ENCODE data around the gene BRMS1L. TPM values are rescaled to one million over a fixed set of nuclear protein-coding genes. Genes with fewer than 3 reads are reported as not detected.

Gene BRMS1L
- total and polyA plus RNA-seq, 2 of the 13 experiments (the other 11 are each of a cell fraction or from before 2014, with no cell fraction given), result 21.1 to 23.8 TPM

DNA sequence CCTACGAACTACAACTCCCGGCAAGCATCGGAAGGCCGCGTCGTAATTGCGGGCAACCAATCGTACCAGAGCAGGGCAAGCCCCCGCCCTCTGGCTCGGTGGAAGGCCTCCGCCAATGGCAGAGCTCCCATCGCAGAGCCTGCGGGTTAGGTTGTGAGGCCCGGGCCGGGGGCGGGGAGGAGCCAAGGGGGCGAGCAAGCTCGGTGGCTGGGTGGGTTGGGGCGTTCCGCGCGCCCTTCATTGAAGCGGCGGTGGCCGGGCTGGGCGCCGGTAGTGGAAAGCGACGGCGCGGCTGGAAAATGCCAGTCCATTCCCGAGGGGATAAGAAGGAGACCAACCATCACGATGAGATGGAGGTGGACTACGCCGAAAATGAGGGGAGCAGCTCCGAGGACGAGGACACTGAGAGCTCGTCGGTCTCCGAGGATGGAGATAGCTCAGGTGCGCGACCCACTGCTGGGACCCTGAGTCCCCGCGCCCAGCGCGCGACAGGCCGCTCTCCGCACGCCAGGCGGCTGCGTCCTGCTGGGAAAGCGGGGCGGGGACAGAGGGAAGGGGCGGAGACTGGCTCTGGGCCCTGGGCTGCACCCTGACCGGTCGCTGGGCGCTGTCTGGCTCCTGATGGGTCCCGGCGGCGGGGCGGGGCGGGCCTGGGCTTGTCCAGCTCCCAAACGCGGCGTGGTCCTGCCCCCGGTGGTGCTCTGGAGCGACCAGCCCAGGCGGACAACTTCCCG lies at the start of gene BRMS1L (continued):
- TF ChIP-seq, protein P1, sequence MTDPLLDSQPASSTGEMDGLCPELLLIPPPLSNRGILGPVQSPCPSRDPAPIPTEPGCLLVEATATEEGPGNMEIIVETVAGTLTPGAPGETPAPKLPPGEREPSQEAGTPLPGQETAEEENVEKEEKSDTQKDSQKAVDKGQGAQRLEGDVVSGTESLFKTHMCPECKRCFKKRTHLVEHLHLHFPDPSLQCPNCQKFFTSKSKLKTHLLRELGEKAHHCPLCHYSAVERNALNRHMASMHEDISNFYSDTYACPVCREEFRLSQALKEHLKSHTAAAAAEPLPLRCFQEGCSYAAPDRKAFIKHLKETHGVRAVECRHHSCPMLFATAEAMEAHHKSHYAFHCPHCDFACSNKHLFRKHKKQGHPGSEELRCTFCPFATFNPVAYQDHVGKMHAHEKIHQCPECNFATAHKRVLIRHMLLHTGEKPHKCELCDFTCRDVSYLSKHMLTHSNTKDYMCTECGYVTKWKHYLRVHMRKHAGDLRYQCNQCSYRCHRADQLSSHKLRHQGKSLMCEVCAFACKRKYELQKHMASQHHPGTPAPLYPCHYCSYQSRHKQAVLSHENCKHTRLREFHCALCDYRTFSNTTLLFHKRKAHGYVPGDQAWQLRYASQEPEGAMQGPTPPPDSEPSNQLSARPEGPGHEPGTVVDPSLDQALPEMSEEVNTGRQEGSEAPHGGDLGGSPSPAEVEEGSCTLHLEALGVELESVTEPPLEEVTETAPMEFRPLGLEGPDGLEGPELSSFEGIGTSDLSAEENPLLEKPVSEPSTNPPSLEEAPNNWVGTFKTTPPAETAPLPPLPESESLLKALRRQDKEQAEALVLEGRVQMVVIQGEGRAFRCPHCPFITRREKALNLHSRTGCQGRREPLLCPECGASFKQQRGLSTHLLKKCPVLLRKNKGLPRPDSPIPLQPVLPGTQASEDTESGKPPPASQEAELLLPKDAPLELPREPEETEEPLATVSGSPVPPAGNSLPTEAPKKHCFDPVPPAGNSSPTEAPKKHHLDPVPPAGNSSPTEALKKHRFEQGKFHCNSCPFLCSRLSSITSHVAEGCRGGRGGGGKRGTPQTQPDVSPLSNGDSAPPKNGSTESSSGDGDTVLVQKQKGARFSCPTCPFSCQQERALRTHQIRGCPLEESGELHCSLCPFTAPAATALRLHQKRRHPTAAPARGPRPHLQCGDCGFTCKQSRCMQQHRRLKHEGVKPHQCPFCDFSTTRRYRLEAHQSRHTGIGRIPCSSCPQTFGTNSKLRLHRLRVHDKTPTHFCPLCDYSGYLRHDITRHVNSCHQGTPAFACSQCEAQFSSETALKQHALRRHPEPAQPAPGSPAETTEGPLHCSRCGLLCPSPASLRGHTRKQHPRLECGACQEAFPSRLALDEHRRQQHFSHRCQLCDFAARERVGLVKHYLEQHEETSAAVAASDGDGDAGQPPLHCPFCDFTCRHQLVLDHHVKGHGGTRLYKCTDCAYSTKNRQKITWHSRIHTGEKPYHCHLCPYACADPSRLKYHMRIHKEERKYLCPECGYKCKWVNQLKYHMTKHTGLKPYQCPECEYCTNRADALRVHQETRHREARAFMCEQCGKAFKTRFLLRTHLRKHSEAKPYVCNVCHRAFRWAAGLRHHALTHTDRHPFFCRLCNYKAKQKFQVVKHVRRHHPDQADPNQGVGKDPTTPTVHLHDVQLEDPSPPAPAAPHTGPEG (CRISPR knock-in tag; IDR thresholded peaks at IDR 0.05), result peak; percentile 96
- TF ChIP-seq REPIN1 (CRISPR knock-in tag; IDR thresholded peaks at IDR 0.05; ENCODE audit: borderline replicate concordance, low read depth), result peak; percentile 99
- TF ChIP-seq TBL1XR1 (IDR thresholded peaks at IDR 0.05; ENCODE audit: borderline replicate concordance, low read length, partially characterized antibody), result peak; percentile 57
- no peak for TF ChIP-seq ZNF282 (IDR thresholded peaks at IDR 0.05; ENCODE audit: partially characterized antibody)
- TF ChIP-seq ZNF850 (CRISPR knock-in tag; conservative IDR thresholded peaks at IDR 0.05), result no peak
- peak; percentile 89 for TF ChIP-seq GMEB1 (CRISPR knock-in tag; IDR thresholded peaks at IDR 0.05; ENCODE audit: borderline replicate concordance)
- peak; percentile 100 for TF ChIP-seq KAT7 (CRISPR knock-in tag; IDR thresholded peaks at IDR 0.05; ENCODE audit: borderline replicate concordance)
- peak; percentile 93 for TF ChIP-seq DNMT3B (CRISPR knock-in tag; conservative IDR thresholded peaks at IDR 0.05)
- TF ChIP-seq, protein P2, sequence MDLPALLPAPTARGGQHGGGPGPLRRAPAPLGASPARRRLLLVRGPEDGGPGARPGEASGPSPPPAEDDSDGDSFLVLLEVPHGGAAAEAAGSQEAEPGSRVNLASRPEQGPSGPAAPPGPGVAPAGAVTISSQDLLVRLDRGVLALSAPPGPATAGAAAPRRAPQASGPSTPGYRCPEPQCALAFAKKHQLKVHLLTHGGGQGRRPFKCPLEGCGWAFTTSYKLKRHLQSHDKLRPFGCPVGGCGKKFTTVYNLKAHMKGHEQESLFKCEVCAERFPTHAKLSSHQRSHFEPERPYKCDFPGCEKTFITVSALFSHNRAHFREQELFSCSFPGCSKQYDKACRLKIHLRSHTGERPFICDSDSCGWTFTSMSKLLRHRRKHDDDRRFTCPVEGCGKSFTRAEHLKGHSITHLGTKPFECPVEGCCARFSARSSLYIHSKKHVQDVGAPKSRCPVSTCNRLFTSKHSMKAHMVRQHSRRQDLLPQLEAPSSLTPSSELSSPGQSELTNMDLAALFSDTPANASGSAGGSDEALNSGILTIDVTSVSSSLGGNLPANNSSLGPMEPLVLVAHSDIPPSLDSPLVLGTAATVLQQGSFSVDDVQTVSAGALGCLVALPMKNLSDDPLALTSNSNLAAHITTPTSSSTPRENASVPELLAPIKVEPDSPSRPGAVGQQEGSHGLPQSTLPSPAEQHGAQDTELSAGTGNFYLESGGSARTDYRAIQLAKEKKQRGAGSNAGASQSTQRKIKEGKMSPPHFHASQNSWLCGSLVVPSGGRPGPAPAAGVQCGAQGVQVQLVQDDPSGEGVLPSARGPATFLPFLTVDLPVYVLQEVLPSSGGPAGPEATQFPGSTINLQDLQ (CRISPR knock-in tag; IDR thresholded peaks at IDR 0.05), result peak; percentile 97
- TF ChIP-seq YEATS2 (CRISPR knock-in tag; IDR thresholded peaks at IDR 0.05; ENCODE audit: borderline replicate concordance), result peak; percentile 90
- no peak for TF ChIP-seq ZNF672 (CRISPR knock-in tag; IDR thresholded peaks at IDR 0.05)
- peak; percentile 99 for TF ChIP-seq ZBTB46 (CRISPR knock-in tag; IDR thresholded peaks at IDR 0.05; ENCODE audit: borderline replicate concordance)
- TF ChIP-seq FOSL2 (CRISPR knock-in tag; IDR thresholded peaks at IDR 0.05), result peak; percentile 68
- TF ChIP-seq NFIC (IDR thresholded peaks at IDR 0.05; ENCODE audit: low read length), result no peak
- TF ChIP-seq ZNF33A (CRISPR knock-in tag; IDR thresholded peaks at IDR 0.05; ENCODE audit: borderline replicate concordance), result 0 out of 2 replicates have a peak, but pooled peaks have one; percentile 90
- peak; percentile 93; the same call in 1 of the 2 replicates for TF ChIP-seq GLI4 (CRISPR knock-in tag; IDR thresholded peaks at IDR 0.05; ENCODE audit: borderline replicate concordance)

All from HepG2 (cell line).